Measurements from ENCODE around the gene BAG2.

DNA sequence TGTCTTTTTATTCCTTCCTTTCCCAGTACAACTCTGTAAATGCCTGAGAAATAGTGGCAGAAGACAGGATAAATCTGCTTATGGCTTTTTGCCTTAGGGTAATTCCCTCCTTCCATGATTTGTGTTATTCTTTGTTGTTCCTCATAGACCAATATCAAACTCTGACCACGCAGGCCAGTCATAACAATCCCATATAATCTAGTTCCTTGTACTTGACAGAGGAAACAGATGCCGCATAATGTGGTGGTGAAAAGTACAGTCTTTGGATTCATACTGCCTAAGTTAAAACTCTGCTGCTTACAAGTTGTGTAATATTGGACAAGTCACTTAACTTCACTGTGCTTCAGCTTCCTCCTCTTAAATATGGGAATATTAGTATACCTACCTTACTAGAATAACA, 8.2 kb upstream of the BAG2 start:
- TF ChIP-seq EZH2 (IDR thresholded peaks at IDR 0.05; ENCODE audit: low read length, unreplicated experiment), result no peak
- TF ChIP-seq, protein P1, sequence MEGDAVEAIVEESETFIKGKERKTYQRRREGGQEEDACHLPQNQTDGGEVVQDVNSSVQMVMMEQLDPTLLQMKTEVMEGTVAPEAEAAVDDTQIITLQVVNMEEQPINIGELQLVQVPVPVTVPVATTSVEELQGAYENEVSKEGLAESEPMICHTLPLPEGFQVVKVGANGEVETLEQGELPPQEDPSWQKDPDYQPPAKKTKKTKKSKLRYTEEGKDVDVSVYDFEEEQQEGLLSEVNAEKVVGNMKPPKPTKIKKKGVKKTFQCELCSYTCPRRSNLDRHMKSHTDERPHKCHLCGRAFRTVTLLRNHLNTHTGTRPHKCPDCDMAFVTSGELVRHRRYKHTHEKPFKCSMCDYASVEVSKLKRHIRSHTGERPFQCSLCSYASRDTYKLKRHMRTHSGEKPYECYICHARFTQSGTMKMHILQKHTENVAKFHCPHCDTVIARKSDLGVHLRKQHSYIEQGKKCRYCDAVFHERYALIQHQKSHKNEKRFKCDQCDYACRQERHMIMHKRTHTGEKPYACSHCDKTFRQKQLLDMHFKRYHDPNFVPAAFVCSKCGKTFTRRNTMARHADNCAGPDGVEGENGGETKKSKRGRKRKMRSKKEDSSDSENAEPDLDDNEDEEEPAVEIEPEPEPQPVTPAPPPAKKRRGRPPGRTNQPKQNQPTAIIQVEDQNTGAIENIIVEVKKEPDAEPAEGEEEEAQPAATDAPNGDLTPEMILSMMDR (conservative IDR thresholded peaks at IDR 0.05; ENCODE audit: low read depth, low read length), result no peak
